ENCODE results near the gene ARNT2.
A peak's percentile ranks its signal among the peaks of the same experiment; 100 is the strongest.

The ARNT2 gene

GRCh38 chr15:80433836-80434235 lies 29.7 kb downstream of the ARNT2 start:
- no peak overlapping the region for H3K9ac ChIP-seq
- no peaks in the 10 kb centered on the region for H3K36me3 ChIP-seq
- no peak for TF ChIP-seq Cebpa-rat (IDR thresholded peaks at IDR 0.05)
- no peaks in the 10 kb centered on the region for H3K27me3 ChIP-seq
- no peak overlapping the region for H3K27ac ChIP-seq
- H4K20me1 ChIP-seq = no peaks in the 10 kb centered on the region; a peak in 1 of 22 replicates
- no peak overlapping the region for H3K4me3 ChIP-seq
- no peaks in the 10 kb centered on the region for H3K9me3 ChIP-seq (replicated peaks in 1 of 11)
- peaks cover 5 to 23% (median 11%) of the 10 kb centered on the region in 10 experiments; a peak in 19 of 20 replicates for H3K4me1 ChIP-seq
- no peak overlapping the region for H3K4me2 ChIP-seq

GRCh38 chr15:80434926-80435720 lies 30.9 kb downstream of the ARNT2 start:
- H4K20me1 ChIP-seq = no peaks in the 10 kb centered on the region
- H3K4me1 ChIP-seq = peaks cover 5 to 23% (median 11%) of the 10 kb centered on the region in 10 experiments; a peak in 19 of 20 replicates
- H3K27ac ChIP-seq = no peak overlapping the region
- TF ChIP-seq Cebpa-rat (IDR thresholded peaks at IDR 0.05) = no peak
- H3K9ac ChIP-seq = no peak overlapping the region
- H3K36me3 ChIP-seq = no peaks in the 10 kb centered on the region
- no peak overlapping the region; a peak in 1 of 22 replicates for H3K4me2 ChIP-seq
- no peaks in the 10 kb centered on the region for H3K9me3 ChIP-seq (replicated peaks in 1 of 11)
- no peaks in the 10 kb centered on the region for H3K27me3 ChIP-seq
- H3K4me3 ChIP-seq = no peak overlapping the region

GRCh38 chr15:80436511-80437307 lies 32.5 kb downstream of the ARNT2 start:
- no peak overlapping the region for H3K27ac ChIP-seq
- no peaks in the 10 kb centered on the region for H3K36me3 ChIP-seq
- no peak overlapping the region for H3K4me3 ChIP-seq
- peaks cover 5 to 23% (median 11%) of the 10 kb centered on the region in 10 experiments; a peak in 19 of 20 replicates for H3K4me1 ChIP-seq
- H3K27me3 ChIP-seq = no peaks in the 10 kb centered on the region
- H3K9ac ChIP-seq = no peak overlapping the region
- H4K20me1 ChIP-seq = no peaks in the 10 kb centered on the region
- no peak for TF ChIP-seq Cebpa-rat (IDR thresholded peaks at IDR 0.05)
- no peaks in the 10 kb centered on the region for H3K9me3 ChIP-seq (replicated peaks in 1 of 11)
- H3K4me2 ChIP-seq = peak overlapping the region in 10 of 11 experiments; percentile 15 to 52 (median 38); a peak in 17 of 22 replicates

DNA sequence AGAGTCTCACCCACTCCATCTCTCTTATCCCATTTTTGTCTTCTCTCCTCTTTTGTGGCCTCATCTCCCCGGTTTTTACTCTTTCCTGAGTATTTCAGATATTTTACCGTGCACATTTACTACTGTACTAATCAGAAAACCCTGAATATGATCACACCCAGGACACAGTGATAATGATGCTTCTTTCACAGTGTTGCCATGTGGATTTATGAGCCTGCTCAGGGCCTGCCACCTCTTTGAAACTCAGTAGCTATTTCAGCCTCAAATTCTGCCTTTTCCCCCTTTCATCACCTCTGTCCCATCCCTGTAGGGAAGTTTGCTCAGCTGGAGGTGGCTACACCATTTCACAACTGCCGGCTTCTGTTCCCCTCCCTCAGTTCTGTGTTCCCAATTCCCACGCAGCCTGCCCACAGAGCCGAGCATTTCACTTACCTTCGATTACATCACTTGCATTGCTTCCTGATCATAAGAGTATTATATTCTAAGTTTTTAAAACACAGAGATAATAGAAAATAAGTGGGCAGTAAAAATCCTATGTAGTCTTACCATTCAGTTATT lies 33.2 kb downstream of the ARNT2 start:
- no peak overlapping the region for H3K9ac ChIP-seq
- no peak overlapping the region for H3K27ac ChIP-seq
- no peaks in the 10 kb centered on the region for H3K36me3 ChIP-seq
- H3K4me1 ChIP-seq = peaks cover 5 to 23% (median 11%) of the 10 kb centered on the region in 10 experiments; a peak in 19 of 20 replicates
- no peaks in the 10 kb centered on the region for H3K27me3 ChIP-seq
- TF ChIP-seq Cebpa-rat (IDR thresholded peaks at IDR 0.05) = no peak
- H3K4me2 ChIP-seq = peak overlapping the region in 4 of 11 experiments; percentile 15 to 45 (median 28); a peak in 5 of 22 replicates
- H4K20me1 ChIP-seq = no peaks in the 10 kb centered on the region
- no peak overlapping the region for H3K4me3 ChIP-seq
- H3K9me3 ChIP-seq (replicated peaks in 1 of 11) = no peaks in the 10 kb centered on the region

GRCh38 chr15:80439140-80439539 lies 35.0 kb downstream of the ARNT2 start:
- no peak overlapping the region for H3K27ac ChIP-seq
- H3K4me2 ChIP-seq = no peak overlapping the region
- H3K27me3 ChIP-seq = no peaks in the 10 kb centered on the region
- no peaks in the 10 kb centered on the region for H3K36me3 ChIP-seq
- no peak for TF ChIP-seq Cebpa-rat (IDR thresholded peaks at IDR 0.05)
- no peaks in the 10 kb centered on the region for H3K9me3 ChIP-seq (replicated peaks in 1 of 11)
- no peak overlapping the region for H3K4me3 ChIP-seq
- no peaks in the 10 kb centered on the region for H4K20me1 ChIP-seq
- no peak overlapping the region for H3K9ac ChIP-seq
- H3K4me1 ChIP-seq = peaks cover 9 to 28% (median 12%) of the 10 kb centered on the region in 10 experiments; a peak in 19 of 20 replicates

DNA sequence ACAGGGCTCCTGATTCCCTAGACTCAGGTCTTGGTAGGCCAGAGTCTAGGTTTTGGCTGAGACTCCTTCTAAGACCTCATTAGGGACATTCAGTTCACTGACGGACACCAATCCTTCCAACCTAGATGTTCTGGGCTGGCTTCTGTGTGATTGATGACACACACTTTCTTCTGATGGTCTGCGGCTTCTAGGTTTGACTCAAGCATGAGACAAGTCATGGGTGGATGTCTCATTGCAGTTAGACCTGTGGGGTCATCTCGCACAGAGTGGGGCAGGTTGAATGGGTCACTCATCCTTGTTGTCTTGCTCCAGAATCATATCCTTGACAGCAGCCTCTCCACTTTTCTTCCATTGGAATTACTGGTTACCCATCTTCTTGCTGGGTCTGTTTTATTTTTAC lies 35.8 kb downstream of the ARNT2 start:
- Histone ChIP-seq H3K4me3 (no peak overlapping the region), H3K36me3 (no peaks in the 10 kb centered on the region), H4K20me1 (no peaks in the 10 kb centered on the region), H3K4me1 (peaks cover 9 to 30% (median 13%) of the 10 kb centered on the region in 10 experiments; a peak in 19 of 20 replicates), H3K27ac (no peak overlapping the region), H3K9me3 (replicated peaks in 1 of 11) (no peaks in the 10 kb centered on the region), H3K4me2 (no peak overlapping the region), H3K9ac (no peak overlapping the region), H3K27me3 (no peaks in the 10 kb centered on the region)
- TF ChIP-seq Cebpa-rat (IDR thresholded peaks at IDR 0.05) = no peak

- no peak overlapping the region for H3K27ac ChIP-seq
- no peak for TF ChIP-seq Cebpa-rat (IDR thresholded peaks at IDR 0.05)
- H3K4me1 ChIP-seq = peaks cover 8 to 30% (median 13%) of the 10 kb centered on the region in 10 experiments; a peak in 19 of 20 replicates
- H3K27me3 ChIP-seq = no peaks in the 10 kb centered on the region
- 0 out of 22 replicates have a peak, but pooled peaks cover 0 to 4% (median 0%) of the 10 kb centered on the region in 11 experiments for H4K20me1 ChIP-seq
- no peak overlapping the region for H3K4me3 ChIP-seq
- no peaks in the 10 kb centered on the region for H3K36me3 ChIP-seq
- no peak overlapping the region for H3K9ac ChIP-seq
- no peaks in the 10 kb centered on the region for H3K9me3 ChIP-seq (replicated peaks in 1 of 11)
- H3K4me2 ChIP-seq = no peak overlapping the region
These were observed 36.9 kb downstream of the ARNT2 start for GRCh38 chr15:80441041-80441440.

DNA sequence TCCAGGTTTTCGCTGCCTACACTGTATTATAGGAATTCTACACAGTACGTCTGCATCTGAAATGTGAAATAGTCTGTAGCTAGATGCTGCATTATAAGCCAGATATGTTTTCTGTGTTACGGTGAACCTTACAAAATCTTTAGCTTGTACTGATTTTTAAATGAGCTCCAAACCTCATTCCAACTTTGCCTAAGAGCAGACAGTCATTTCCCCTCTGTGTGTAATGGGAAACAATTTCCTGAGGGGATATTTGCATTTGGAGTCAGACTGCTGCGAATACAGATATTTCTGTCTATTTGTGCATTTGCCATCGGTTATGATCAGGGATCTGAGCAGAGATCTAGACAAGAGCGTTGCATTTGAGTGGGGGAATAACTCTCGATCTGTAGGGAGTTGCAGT lies 37.5 kb downstream of the ARNT2 start:
- Histone ChIP-seq H4K20me1 (0 out of 22 replicates have a peak, but pooled peaks cover 0 to 4% (median 0%) of the 10 kb centered on the region in 11 experiments), H3K27ac (no peak overlapping the region), H3K4me2 (no peak overlapping the region), H3K4me1 (peaks cover 1 to 23% (median 6%) of the 10 kb centered on the region in 10 experiments; a peak in 18 of 20 replicates), H3K4me3 (no peak overlapping the region), H3K27me3 (no peaks in the 10 kb centered on the region), H3K9me3 (replicated peaks in 1 of 11) (no peaks in the 10 kb centered on the region), H3K36me3 (no peaks in the 10 kb centered on the region), H3K9ac (no peak overlapping the region)
- TF ChIP-seq Cebpa-rat (IDR thresholded peaks at IDR 0.05) = no peak

Measured in BLaER1 treated with 17β-estradiol and CSF1 and Interleukin-3, amounts not matched to agents 10 nM and 100 nM (cell line).